ENCODE measurements around the gene ROCK1.
A peak's percentile ranks its signal among the peaks of the same experiment; 100 is the strongest.

GRCh38 chr18:20971886-20972267 is 139.7 kb downstream of the ROCK1 start:
- TF ChIP-seq, protein P1, sequence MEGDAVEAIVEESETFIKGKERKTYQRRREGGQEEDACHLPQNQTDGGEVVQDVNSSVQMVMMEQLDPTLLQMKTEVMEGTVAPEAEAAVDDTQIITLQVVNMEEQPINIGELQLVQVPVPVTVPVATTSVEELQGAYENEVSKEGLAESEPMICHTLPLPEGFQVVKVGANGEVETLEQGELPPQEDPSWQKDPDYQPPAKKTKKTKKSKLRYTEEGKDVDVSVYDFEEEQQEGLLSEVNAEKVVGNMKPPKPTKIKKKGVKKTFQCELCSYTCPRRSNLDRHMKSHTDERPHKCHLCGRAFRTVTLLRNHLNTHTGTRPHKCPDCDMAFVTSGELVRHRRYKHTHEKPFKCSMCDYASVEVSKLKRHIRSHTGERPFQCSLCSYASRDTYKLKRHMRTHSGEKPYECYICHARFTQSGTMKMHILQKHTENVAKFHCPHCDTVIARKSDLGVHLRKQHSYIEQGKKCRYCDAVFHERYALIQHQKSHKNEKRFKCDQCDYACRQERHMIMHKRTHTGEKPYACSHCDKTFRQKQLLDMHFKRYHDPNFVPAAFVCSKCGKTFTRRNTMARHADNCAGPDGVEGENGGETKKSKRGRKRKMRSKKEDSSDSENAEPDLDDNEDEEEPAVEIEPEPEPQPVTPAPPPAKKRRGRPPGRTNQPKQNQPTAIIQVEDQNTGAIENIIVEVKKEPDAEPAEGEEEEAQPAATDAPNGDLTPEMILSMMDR (IDR thresholded peaks at IDR 0.05), result peak; percentile 40 to 47 (median 44)
- no peak for TF ChIP-seq POLR2A (IDR thresholded peaks at IDR 0.05)

Data from right lobe of liver (tissue), 4 donors.